OCI-LY1 (cell line): ENCODE results near the gene CACNA1C.

Experiments
- H2AFZ ChIP-seq: fragments of 200-600 bp; sonication (generic), shearing (Covaris generic); 2 replicates; pipeline ENCODE4 v1.6.0; 2014; ENCODE audit warnings: antibody characterized with exemption, mild to moderate bottlenecking, low read length
- H3F3A ChIP-seq: fragments of 200-600 bp; sonication (generic), shearing (Covaris generic); 2 replicates; pipeline ENCODE4 v1.6.0; 2014; ENCODE audit warnings: mild to moderate bottlenecking, antibody characterized with exemption, low read length, moderate library complexity; ENCODE audit not compliant: insufficient read depth
- H3K27ac ChIP-seq: fragments of 200-600 bp; sonication (generic); 2 replicates; pipeline ENCODE4 v1.5.1; 2014; ENCODE audit warnings: low read length, mixed run types, mild to moderate bottlenecking, low read depth; ENCODE audit not compliant: poor library complexity, severe bottlenecking
- H3K27me3 ChIP-seq: fragments of 200-600 bp; sonication (generic); 2 replicates; pipeline ENCODE4 v1.6.0; 2014; ENCODE audit warnings: antibody characterized with exemption, mild to moderate bottlenecking, low read length, moderate library complexity; ENCODE audit not compliant: insufficient read depth
- H3K36me3 ChIP-seq: fragments of 200-600 bp; sonication (generic); 2 replicates; pipeline ENCODE4 v1.6.1; 2014; ENCODE audit warnings: mild to moderate bottlenecking, antibody characterized with exemption, low read length, moderate library complexity, mixed read lengths; ENCODE audit not compliant: insufficient read depth
- H3K4me1 ChIP-seq: fragments of 200-600 bp; sonication (generic); 2 replicates; pipeline ENCODE4 v1.5.1; 2014; ENCODE audit warnings: mild to moderate bottlenecking, low read length, moderate library complexity; ENCODE audit not compliant: insufficient read depth, severe bottlenecking
- H3K4me2 ChIP-seq: fragments of 200-600 bp; sonication (generic), shearing (Covaris generic); 2 replicates; pipeline ENCODE4 v1.6.1; 2014; ENCODE audit warnings: low read length
- H3K4me3 ChIP-seq: fragments of 200-600 bp; sonication (generic); 2 replicates; pipeline ENCODE4 v1.5.1; 2014; ENCODE audit warnings: low read length, low read depth, mild to moderate bottlenecking, mixed read lengths; ENCODE audit not compliant: poor library complexity, severe bottlenecking
- H3K79me2 ChIP-seq: fragments of 200-600 bp; shearing (Covaris generic); 2 replicates; pipeline ENCODE4 v1.6.1; 2016; ENCODE audit warnings: mixed run types, low read length, mixed read lengths; ENCODE audit not compliant: insufficient read depth
- H3K9ac ChIP-seq: fragments of 200-600 bp; sonication (generic), shearing (Covaris generic); 2 replicates; pipeline ENCODE4 v1.6.1; 2014; ENCODE audit warnings: mild to moderate bottlenecking, low read length, mixed read lengths
- H3K9me2 ChIP-seq: fragments of 200-600 bp; sonication (generic), shearing (Covaris generic); 2 replicates; pipeline ENCODE4 v1.6.1; 2014; ENCODE audit warnings: low read depth, mild to moderate bottlenecking, low read length, mixed read lengths
- H3K9me3 ChIP-seq: fragments of 200-600 bp; shearing (Covaris generic); 2 replicates; pipeline ENCODE4 v1.6.1; 2014; ENCODE audit warnings: low read length, mixed read lengths
- H4K20me1 ChIP-seq: fragments of 200-600 bp; sonication (generic), shearing (Covaris generic); 2 replicates; pipeline ENCODE4 v1.6.0; 2016; ENCODE audit warnings: mild to moderate bottlenecking, low read length; ENCODE audit not compliant: insufficient read depth
- CTCF ChIP-seq: fragments of 200-600 bp; sonication (generic), shearing (Covaris generic); IDR thresholded peaks from 2 replicates; pipeline ENCODE4 v1.5.1; 2017; ENCODE audit warnings: mild to moderate bottlenecking, antibody characterized with exemption, low read length, moderate library complexity, mixed read lengths
- EZH2 ChIP-seq: fragments of 200-600 bp; sonication (generic), shearing (Covaris generic); IDR thresholded peaks from 2 replicates; pipeline ENCODE4 v1.8.0; 2017; ENCODE audit warnings: borderline replicate concordance, mixed run types, mild to moderate bottlenecking, antibody characterized with exemption, low read length, moderate library complexity, mixed read lengths

Gene CACNA1C

GRCh38 chr12:2606186-2606910 lies 553.6 kb downstream of the CACNA1C start:
- Histone ChIP-seq H3K4me3 (no peak overlapping the region), H3K4me2 (no peak overlapping the region), H3K9me2 (no peaks in the 10 kb centered on the region), H2AFZ (no peak overlapping the region), H3F3A (no peaks in the 10 kb centered on the region), H3K79me2 (no peaks in the 10 kb centered on the region), H3K4me1 (no peaks in the 10 kb centered on the region), H3K27me3 (peaks cover 3% of the 10 kb centered on the region; the same call in 1 of the 2 replicates), H3K27ac (no peak overlapping the region), H3K9me3 (no peaks in the 10 kb centered on the region), H3K9ac (no peak overlapping the region), H3K36me3 (no peaks in the 10 kb centered on the region), H4K20me1 (no peaks in the 10 kb centered on the region)
- TF ChIP-seq EZH2: no peak
- no peak for TF ChIP-seq CTCF

- TF ChIP-seq CTCF: no peak
- no peak for TF ChIP-seq EZH2
- no peak overlapping the region for H2AFZ ChIP-seq
- H3K27me3 ChIP-seq: peaks cover 3% of the 10 kb centered on the region; the same call in 1 of the 2 replicates
- H3K4me3 ChIP-seq: no peak overlapping the region
- no peaks in the 10 kb centered on the region for H3K36me3 ChIP-seq
- H4K20me1 ChIP-seq: no peaks in the 10 kb centered on the region
- no peaks in the 10 kb centered on the region for H3K4me1 ChIP-seq
- no peak overlapping the region for H3K9ac ChIP-seq
- no peaks in the 10 kb centered on the region for H3K9me3 ChIP-seq
- H3F3A ChIP-seq: no peaks in the 10 kb centered on the region
- H3K27ac ChIP-seq: no peak overlapping the region
- H3K79me2 ChIP-seq: no peaks in the 10 kb centered on the region
- no peaks in the 10 kb centered on the region for H3K9me2 ChIP-seq
- H3K4me2 ChIP-seq: no peak overlapping the region
Observed at GRCh38 chr12:2607881-2608607, 555.3 kb downstream of the CACNA1C start.

GRCh38 chr12:2608608-2608945 lies 555.8 kb downstream of the CACNA1C start:
- Histone ChIP-seq H3K9me3 (no peaks in the 10 kb centered on the region), H3K9me2 (no peaks in the 10 kb centered on the region), H3K9ac (no peak overlapping the region), H3K4me3 (no peak overlapping the region), H3K79me2 (no peaks in the 10 kb centered on the region), H3K4me1 (no peaks in the 10 kb centered on the region), H2AFZ (no peak overlapping the region), H4K20me1 (no peaks in the 10 kb centered on the region), H3K4me2 (no peak overlapping the region), H3K27ac (no peak overlapping the region), H3F3A (no peaks in the 10 kb centered on the region), H3K27me3 (peaks cover 3% of the 10 kb centered on the region; the same call in 1 of the 2 replicates), H3K36me3 (no peaks in the 10 kb centered on the region)
- TF ChIP-seq EZH2: no peak
